ELR (cell line): ENCODE measurements around the gene FKBP8.
"Not testable (repeated sequence)": the region's sequence is repeated elsewhere in the genome, so short reads cannot be mapped to it uniquely, and the experiment has no call there.

ENCODE experiments used
- DNase-seq: peaks from one replicate; pipeline ENCODE4 v3.0.0-alpha.2; 2015; ENCODE audit warnings: low read depth

FKBP8 gene

GRCh38 chr19:18558604-18559003, 15.2 kb upstream of the FKBP8 start:
- no peak for DNase-seq

DNA sequence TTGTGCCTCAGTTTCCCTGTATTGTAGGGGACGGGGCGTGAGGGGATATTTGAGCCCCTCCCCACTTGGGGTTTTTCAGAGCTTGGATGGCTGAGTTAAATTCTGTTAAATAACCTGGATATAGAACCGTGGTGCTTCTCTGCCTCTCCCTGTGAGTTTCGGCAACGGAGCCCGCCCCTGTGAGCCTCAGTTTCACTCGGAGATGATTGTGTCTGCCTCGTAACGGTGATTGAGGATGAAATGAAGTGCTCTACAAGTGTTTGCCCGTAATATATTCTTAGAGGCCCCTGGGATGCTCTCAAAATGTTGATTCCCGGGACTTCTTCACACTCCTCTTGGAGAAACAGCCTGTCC, 14.8 kb upstream of the FKBP8 start:
- no peak for DNase-seq

DNA sequence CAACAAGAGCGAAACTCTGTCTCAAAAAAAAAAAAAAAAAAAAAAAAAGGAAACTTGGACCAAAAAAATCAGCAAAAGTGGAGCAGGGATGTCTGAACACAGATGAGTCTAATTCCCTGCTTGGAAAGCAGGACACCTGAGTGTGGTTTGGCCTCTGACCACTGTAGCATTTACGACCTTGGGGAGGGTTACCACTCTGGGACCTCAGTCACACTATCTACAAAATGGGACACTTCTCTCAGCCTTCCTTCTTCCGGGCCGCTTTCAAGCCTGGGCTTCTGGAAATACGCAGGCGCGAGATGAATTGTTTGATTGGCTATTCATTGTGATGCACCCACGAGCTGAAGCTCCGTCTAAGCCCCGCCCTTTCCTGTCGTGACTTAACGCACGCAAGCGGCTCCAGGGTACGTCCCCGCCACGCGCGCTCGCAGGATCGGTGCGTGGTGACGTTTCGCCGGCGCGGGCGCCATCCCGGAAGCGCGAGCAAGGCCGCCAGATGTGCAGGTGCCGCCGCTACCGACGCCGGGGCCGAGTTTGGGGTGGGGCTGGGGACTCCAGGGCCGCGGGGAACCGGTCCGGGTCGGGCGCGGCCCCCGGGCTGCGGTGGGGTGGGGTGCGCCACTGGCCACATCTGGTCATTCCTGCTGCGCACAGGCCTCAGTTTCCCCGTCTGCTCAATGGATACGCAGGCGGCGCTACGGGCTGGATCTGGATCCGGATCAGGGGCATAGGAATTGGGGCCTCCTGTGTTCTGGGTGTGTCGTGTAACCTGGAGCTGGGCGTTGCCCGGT, 14.2 kb upstream of the FKBP8 start, which contains the start of gene KXD1:
Gene KXD1, plus strand, starts transcription at position 460 of the 791 bp plus-strand sequence. CDS start 4,187 bp downstream, outside the sequence.
- DNase-seq: peak; percentile 99

DNA sequence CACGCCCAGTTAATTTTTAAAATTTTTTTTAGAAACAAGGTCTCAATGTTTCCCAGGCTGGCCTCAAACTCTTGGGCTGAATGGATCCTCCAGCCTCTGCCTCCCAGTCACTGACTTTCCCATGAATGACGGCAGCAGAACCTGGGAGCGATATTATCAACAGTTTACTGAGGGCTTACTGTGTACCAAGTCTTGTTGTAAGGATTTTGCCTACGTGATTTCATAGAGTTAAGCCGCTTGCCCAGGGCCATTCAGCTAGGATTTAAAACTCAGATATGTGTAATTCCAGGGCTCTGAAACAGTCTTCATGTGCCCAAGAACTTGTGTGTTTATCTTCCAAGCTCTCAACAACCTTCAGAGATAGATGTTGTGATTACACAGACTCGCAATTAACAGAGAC, 8.3 kb upstream of the FKBP8 start:
- DNase-seq: no peak

- peak; percentile 82 for DNase-seq
Measured at GRCh38 chr19:18543814-18544475, 572 bp upstream of the FKBP8 start.

GRCh38 chr19:18541992-18542940, 1.1 kb downstream of the FKBP8 start:
- peak; percentile 13 for DNase-seq

GRCh38 chr19:18541258-18541991, 1.9 kb downstream of the FKBP8 start:
- DNase-seq: peak; percentile 72

DNA sequence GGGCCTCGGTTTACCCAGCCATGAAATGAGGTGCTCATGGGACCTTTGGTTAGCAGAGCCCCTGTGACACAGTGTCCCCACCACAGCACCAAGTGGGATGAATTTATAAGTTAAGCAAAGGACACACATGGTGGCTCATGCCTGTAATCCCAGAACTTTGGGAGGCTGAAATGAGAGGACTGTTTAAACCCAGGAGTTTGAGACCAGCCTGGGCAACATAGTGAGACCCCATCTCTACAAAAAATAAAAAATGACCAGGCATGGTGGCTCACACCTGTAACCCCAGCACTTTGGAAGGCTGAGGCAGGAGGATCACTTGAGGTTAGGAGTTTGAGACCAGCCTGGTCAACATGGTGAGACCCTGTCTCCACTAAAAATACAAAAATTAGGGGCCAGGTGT, 3.2 kb downstream of the FKBP8 start:
- not testable (repeated sequence) for DNase-seq

DNA sequence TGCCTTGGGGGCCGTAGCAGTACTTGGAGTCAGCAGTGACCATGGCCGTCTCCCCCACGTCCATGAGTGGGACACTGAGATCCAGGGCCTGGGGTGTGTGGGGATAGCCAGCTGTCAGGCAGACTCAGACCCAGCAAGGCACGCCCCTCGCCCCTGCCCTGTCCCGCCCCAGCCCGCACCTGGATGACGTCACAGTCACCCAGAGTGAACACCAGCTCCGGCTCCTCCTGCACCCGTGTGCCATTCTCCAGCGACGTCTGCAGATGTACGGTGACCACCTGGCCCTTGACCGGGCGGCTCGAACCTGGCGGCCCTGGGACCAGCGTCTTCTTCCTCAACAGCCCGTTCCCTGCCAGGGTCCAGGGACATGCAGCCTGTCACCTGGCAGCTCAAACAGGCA, 4.0 kb downstream of the FKBP8 start:
- DNase-seq: no peak

DNA sequence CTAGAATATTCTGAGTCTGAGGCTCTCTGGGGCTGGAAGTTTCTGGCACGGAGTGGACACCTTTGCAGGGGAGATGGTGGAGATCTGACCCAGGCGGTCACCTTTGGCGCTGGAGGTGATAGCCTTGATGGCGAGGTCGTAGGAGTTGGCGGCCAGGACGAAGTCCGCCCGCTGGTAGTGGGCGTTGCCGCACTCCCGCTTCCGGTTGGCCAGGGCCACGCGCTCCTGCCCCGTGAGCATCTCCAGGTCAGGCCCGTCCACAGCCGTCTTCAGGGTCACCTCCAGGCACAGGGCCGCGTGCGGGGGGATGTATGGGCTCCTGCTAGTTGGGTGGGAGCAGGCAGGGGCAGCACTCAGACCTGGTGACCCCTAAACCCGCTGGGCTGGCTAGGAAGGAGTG, 5.3 kb downstream of the FKBP8 start:
- no peak for DNase-seq

DNA sequence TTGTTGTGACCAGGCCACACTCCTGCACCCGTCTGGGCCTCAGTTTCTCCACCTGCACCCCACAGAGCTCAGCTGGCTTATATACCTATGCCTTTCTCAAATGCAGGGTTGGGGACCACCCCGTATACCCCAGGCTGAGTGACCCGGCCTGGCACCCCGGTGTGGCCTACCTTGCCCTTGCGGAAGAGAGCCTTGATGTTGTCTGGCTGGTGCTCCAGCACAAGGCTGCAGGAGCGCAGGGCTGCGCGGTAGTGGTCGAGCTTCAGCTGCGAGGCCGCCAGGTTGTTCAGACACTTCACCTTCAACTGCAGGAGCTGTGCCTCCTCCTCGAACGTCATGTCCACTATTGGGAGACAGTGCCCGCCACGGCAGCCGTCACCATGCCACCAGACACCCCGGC, 5.9 kb downstream of the FKBP8 start:
- no peak for DNase-seq

- no peak for DNase-seq
Measured at GRCh38 chr19:18536475-18536874, 6.9 kb downstream of the FKBP8 start.

DNA sequence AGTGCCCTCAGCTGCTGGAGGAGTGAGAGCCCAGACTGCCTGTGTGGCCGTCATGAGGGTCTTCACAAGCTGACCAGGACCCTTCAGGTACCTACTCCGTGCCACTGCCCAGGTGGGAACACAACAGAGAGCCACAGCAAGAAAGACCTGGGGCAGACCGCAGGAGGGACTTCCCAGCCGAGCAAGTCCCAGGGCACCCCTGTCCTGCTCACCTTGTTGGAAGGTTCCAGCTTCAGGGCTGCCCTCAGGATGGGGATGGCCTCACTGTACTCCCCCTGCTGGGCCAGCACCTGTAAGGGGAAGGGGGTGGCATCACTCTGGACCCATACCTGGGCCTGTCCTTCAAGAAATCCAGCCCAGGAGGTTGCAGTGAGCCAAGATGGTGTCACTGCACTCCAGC, 10.3 kb downstream of the FKBP8 start:
- no peak for DNase-seq

DNA sequence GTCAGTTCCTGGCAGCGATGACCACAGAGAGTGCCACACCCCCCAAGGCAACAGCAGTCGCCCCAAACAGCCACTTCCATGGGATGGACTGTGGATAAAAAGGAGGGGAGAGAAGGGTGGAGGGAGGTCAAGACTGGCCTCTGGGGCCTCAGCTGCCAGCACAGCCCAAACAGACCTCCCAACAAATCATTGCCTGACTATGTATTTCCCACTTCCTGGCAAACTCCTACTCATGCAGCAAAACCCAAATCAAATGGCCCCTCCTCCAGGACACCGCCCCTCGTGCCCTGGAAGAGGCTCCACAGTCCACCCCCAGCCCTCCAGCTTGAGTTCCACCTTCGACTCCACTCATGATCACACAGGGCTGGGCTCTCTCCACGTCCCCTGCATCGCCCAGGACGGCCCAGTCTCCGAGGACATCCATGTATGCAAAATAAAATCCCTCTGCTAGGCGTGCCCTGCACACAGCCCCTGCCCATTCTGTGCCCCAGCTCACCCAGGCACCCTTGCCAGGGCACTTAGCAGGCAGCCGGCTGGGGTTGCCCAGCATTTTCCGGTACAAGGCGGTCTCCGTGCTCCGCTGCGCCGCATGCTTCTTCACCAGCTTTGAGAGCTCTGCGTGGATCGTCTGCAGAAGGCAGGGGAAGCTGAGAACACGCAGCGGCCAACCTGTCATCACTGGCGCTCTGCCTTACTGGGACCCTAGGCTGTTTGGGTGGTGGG, 11.0 kb downstream of the FKBP8 start:
- no peak for DNase-seq

GRCh38 chr19:18531485-18531884, 11.9 kb downstream of the FKBP8 start:
- no peak for DNase-seq

DNA sequence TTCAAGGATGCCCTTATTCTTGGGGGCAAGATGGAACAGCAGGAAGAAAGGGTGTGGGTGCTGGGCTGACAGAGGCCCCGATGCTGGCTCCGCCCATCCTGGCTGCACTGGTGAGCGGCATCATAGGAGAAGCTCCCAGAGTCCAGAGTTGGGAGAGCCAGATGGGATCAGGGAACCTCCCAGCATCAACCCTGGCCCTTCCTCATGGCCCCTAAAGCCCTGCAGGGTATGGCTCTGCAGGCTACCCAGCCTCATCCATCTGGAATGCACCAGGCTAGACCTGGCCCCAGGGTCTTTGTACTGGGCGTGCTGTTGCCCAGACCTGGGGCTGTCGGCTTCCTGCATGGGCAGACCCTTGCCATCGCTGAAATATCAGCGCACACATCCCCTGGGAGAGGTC, 13.6 kb downstream of the FKBP8 start:
- peak; percentile 44 for DNase-seq

DNA sequence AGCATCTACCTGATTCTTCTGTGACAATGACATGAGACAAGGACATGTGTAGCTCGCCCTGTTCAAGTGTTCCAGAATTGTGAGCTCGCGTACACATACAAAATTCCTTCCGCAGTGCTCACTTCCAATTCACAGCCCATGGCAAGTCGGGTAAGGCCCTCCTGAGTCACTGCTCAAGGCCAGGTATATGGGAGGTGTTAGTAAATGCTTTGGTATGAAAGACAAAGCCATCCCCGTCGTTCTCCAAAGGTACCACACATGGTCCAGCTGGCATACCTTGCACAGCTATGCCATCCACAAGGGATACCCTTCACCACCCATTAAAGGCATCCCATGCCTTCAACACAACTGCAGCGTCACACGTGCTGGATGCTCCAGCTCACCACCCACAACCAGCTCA, 17.1 kb downstream of the FKBP8 start:
- DNase-seq: peak; percentile 31

DNA sequence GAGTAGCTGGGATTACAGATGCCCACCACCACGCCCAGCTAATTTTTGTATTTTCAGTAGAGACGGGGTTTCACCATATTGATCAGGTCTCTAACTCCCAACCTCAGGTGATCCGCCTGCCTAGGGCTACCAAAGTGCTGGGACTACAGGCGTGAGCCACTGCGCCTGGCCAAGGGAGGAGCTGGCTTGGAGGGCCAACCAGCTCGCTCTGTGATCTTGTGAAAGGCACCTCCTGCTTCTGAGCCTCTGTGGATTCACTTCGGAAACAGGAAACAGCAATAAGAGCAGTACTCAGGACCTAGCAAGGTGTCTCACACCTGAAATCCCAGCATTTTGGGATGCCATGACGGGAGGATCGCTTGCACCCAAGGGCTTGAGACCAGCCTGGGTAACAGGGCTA, 19.5 kb downstream of the FKBP8 start:
- DNase-seq: no peak

DNA sequence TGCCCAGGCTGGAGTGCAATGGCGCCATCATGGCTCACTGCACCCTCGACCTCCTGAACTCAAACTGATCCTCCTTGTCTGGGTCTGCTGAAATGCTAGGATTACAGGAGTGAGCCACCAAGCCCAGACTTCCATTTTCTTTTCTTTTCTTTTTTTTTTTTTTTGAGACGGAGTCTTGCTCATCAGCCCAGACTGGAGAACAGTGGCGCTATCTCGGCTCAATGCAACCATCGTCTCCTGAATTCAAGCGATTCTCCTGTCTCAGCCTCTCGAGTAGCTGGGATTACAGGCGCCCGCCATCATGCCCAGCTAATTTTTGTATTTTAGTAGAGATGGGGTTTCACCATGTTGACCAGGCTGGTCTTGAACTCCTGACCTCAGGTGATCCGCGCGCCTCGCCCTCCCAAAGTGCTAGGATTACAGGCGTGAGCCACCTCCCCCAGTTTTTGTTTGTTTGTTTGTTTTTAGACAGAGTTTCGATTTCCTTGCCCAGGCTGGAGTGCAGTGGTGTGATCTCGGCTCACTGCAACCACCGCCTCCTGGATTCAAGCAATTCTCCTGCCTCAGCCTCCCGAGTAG, 20.4 kb downstream of the FKBP8 start:
- DNase-seq: not testable (repeated sequence)

GRCh38 chr19:18522124-18522861, 21.1 kb downstream of the FKBP8 start:
- peak; percentile 100 for DNase-seq
